Measurements from ENCODE around the gene SLC38A7.
"Not testable (repeated sequence)": the region's sequence is repeated elsewhere in the genome, so short reads cannot be mapped to it uniquely, and the experiment has no call there.

The SLC38A7 gene

GRCh38 chr16:58670946-58671583 is 13.5 kb downstream of the SLC38A7 start:
- no peak for DNase-seq

GRCh38 chr16:58670177-58670576 is 14.4 kb downstream of the SLC38A7 start:
- no peak for DNase-seq

- DNase-seq: no peak
These were observed 19.4 kb downstream of the SLC38A7 start for GRCh38 chr16:58665200-58665599.

- DNase-seq: peak; percentile 49
These were observed 23.3 kb downstream of the SLC38A7 start for GRCh38 chr16:58661199-58661830.

- DNase-seq: not testable (repeated sequence)
These were observed 24.7 kb downstream of the SLC38A7 start for GRCh38 chr16:58659911-58660310.

- no peak for DNase-seq
These were observed 25.8 kb downstream of the SLC38A7 start for GRCh38 chr16:58658796-58659211.

GRCh38 chr16:58656899-58657298 is 27.7 kb downstream of the SLC38A7 start:
- DNase-seq: no peak

GRCh38 chr16:58655215-58655596 is 29.4 kb downstream of the SLC38A7 start:
- DNase-seq: no peak

- no peak for DNase-seq
These were observed 29.9 kb downstream of the SLC38A7 start for GRCh38 chr16:58654560-58655214.

- DNase-seq: no peak
These were observed 31.8 kb downstream of the SLC38A7 start for GRCh38 chr16:58652741-58653140.

GRCh38 chr16:58651965-58652348 is 32.6 kb downstream of the SLC38A7 start:
- DNase-seq: no peak

- DNase-seq: no peak
These were observed 34.9 kb downstream of the SLC38A7 start for GRCh38 chr16:58649707-58650106.

GRCh38 chr16:58647107-58647506 is 37.5 kb downstream of the SLC38A7 start:
- DNase-seq: no peak

- DNase-seq: no peak
These were observed 39.6 kb downstream of the SLC38A7 start for GRCh38 chr16:58644765-58645487.

GRCh38 chr16:58644108-58644507 is 40.5 kb downstream of the SLC38A7 start:
- DNase-seq: no peak

- DNase-seq: no peak
These were observed 43.6 kb downstream of the SLC38A7 start for GRCh38 chr16:58640949-58641348.

GRCh38 chr16:58639836-58640235 is 44.7 kb downstream of the SLC38A7 start:
- no peak for DNase-seq

GRCh38 chr16:58639230-58639629 is 45.3 kb downstream of the SLC38A7 start:
- no peak for DNase-seq

- DNase-seq: no peak
These were observed 46.2 kb downstream of the SLC38A7 start for GRCh38 chr16:58638148-58639036.

- not testable (repeated sequence) for DNase-seq
These were observed 47.5 kb downstream of the SLC38A7 start for GRCh38 chr16:58637021-58637420.

GRCh38 chr16:58636466-58636865 is 48.1 kb downstream of the SLC38A7 start:
- DNase-seq: no peak

GRCh38 chr16:58635502-58635901 is 49.1 kb downstream of the SLC38A7 start:
- DNase-seq: no peak

Measured in NCI-H1105 treated with DMSO at 0.1 percent for 48 hours (cell line).